ENCODE measurements around the gene KIF5C.

The KIF5C gene

DNA sequence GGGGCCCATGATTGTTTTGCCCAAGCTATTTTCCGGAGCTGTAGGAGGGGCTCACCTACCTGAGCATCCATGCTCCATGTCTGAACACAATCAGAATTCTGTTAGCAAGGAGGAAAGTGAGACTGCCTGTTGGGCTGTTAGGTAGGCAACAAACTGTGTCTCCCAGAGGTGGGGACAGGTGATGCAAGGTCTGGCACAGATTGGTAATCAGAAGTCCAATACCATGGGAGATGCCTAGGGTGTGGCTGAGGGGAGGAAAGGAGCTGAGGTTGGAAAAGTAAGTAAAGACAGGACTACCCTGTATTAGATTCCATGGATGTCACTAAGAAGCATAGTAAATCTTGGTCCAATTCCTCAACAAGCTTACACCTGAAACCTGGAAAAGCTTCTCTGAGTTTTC, 166.5 kb downstream of the KIF5C start:
- DNase-seq (ENCODE audit: low read depth in 3 of 3) = no peak

DNA sequence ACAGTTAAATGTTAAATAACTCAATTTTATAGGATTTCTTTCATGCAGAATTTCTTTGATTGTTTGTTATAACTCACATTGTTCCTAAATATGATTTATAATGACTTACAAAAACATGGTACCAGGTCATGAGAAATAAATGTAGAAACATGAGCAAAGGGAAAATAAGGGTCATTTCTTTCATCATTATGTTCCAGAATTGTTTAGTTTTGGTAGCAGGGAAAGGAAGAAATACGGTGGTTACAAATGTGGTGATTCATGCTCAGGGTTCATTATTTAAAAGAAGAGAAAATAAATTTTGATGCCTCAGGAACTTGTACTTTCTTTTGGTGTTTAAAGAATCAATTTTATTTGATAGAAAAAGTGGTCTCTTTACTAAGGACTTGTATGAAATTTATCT, 167.9 kb downstream of the KIF5C start:
- no peak for DNase-seq (ENCODE audit: low read depth in 3 of 3)

DNA sequence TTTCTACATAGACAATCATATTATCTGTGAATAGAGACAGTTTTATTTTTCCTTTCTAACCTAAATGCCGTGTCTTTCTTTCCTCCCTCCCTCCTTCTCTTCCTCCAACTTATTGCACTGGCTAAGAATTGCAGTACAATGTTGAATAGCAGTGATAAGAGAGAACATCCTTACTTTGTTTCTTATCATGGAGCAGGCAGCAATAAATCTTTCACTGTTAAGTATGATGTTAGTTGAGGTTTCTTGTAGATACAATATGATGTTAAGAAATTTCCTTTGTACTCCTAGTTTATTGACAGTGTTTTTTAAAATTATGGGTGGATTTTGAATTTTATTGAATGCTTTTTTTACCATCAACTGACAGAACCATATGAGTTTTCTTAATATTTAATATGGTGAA, 169.5 kb downstream of the KIF5C start:
- no peak for DNase-seq (ENCODE audit: low read depth in 3 of 3)

DNA sequence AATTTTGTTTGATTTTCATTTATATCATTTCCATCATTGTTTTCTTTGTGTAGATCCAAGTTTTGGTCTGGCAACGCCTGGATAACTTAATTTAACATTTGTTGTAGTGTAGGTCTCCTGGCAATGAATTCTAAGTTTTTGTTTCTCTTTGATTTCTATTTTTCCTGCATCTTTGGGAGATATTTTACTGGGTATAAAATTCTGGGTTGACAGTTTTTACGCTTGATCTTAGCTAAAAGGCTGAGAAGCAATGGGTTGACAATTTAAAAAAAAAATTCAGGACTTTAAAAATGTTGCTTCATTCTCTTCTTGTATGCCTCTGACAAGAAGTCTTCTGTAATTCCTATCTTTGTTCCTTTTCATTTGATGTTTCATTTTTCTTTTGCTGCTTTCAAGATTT, 172.1 kb downstream of the KIF5C start:
- no peak for DNase-seq (ENCODE audit: low read depth in 3 of 3)

DNA sequence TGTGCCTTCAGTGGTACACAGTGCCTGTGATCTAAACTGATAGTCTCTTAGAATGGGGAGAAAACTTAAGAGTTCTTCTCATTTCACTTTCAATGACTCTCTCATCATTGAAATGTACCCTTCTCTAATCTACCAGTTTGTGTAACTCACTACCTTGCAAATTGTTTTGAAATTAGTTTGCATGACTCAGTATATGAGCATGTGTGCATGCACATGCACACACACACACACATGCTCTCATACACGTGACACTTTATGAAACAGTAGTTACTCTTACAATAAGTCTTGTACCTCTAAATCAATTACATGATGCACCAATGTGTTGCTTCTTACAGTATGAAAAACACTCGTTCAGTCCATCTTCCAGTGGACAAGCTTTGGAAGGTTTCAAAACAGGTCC, 174.1 kb downstream of the KIF5C start:
- DNase-seq (ENCODE audit: low read depth in 3 of 3) = no peak

DNA sequence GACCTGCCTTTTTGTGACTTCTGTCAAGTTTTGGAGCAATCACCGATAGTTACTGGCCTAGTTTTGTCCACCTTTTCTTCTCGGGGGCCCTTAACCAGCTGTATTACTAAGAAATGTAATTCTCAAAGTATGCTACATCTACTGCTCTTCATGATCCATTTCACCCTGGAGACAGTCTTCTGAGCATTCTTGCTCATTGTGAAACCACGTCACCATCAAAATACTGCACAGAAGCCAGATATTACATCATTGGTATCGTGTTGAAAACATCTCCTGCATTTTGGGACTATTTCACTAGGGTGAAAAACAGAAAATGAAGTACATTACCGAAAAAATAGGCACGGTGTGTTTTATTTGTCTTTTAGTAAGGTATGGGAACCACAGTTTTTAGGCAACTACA, 175.2 kb downstream of the KIF5C start:
- no peak for DNase-seq (ENCODE audit: low read depth in 3 of 3)

DNA sequence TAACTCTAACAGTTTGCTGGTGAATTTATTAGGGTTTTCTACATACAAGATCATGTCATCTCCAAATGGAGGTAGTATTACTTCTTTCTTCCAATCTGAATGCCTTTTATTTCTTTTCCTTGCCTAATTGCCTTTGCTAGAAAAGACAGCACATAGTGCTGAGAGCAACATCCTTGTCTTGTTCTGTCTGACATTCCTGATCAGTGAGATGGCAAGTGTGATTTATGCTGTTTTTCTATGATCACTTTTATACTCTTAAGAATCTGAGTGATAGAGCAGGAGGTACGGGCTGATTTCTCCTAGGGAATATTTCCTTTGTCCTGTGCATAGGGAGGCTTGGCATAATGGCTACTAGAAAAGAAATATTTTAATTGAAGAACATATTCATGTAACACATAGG, 180.7 kb downstream of the KIF5C start:
- no peak for DNase-seq (ENCODE audit: low read depth in 3 of 3)

DNA sequence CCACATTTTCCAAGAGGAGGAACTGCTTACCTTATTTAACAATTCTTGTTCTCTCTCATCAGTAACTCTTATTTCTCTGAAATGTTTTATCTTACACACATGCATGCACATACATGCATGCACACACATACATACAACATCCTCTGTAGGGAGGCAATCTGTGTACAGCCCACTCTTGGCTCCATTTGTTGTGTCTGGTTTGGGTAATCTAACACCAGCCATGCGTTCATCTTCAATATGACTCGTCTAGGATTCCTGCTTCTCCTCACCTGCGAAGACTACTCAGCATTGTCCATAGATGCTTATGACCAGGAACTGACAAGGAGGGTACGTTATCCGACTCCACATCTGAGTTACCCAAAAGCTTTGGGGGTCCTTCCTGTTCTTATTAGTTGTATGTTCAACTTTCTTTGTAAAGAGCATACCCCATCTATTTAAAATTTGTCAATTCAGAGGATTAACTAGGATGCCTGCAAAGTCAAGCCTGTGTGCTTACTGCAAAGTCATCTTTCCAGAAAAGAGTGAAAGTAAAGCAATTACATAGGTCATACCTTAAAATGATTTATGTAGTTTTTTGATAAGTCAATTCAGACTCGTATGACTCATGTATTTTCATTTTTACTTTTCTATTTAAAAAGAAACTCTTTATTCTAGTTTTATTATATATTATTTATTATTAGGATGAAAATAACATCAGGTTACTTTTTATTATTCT, 181.7 kb downstream of the KIF5C start:
- no peak for DNase-seq (ENCODE audit: low read depth in 3 of 3)

DNA sequence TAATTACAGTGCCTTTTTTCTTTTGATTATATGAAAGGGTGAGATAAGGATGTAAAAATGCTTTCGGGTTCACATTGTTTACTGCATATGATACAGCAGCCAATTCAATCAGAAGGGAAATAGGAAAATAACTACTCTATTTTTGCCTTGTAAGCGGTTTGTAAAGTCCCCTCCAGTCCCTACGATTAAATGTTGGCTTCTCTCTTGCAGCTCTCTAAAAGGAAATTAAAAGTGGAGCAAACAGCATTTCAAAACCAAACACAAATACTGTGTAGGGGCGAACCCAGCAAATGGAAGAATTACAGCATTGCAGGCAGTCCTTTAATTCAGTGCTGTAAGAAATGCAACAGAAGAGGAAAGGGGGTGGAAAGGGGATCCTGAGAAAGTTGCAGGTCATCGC, 182.4 kb downstream of the KIF5C start:
- DNase-seq (ENCODE audit: low read depth in 3 of 3) = no peak

DNA sequence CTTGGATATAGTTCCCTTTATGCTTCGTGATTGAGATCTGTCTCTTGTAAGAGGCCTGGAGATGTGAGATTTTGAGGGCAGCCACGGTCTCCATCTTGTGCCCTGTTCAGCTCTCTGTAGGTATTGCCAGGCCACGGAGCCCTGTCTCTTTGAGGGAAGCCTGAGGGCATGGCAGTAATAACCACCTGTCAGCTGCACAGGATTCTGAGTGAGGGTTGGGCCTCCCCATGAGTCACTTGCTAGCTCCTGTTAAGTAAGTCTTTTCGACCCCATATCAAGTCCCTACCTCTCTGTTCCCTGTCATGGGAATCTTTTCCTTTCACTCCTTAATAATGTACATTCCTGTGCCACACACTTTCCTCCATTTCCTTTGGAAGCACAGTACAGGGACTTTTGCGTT, 183.9 kb downstream of the KIF5C start:
- no peak for DNase-seq (ENCODE audit: low read depth in 3 of 3)

DNA sequence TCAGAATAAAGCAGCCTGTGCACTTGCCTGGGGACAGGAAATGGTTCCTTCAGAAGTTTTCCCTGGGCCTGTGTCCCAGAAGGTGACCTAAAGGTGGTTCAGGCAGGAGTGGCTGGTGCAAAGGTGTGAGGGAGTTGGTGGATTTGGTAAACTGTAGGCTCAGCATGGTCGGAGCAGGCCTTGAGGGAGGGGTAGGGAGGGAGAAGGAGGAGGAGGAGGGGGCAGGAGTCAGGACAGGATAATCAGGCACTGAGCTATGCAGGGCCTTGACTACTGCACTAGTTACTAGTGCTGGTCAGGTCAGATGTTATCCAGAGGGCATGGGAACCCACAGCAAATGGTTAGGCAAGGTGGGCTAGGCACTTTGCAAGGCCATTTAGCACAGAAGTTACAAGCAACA, 184.8 kb downstream of the KIF5C start:
- no peak for DNase-seq (ENCODE audit: low read depth in 3 of 3)

DNA sequence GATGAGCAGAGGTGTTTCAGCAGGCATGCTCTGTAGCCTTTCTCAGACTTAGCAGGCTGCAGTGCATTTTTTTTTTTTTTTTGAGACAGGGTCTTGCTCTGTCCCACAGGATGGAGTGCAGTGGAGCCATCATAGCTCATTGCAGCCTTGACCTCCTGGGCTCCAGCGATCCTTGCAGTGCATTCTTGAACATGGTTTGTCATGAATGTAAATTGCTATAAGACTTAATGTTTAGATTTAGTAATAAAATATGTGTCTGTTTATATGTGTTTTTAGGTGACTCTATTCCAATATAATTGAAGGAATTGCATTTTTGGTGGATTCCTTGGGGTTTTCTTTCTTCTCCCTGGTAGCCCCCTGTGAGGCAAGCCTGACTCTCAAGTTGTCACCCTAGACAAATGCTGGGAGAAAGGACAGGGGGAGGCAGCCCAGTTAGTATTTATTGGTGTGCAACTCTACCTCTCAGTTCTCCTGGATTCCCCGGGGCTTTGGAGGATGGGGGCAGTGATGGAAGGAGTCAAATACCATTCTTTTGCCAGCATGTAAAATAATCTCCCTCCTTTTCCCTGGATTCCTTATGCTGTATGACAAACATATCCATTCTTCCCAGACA, 186.2 kb downstream of the KIF5C start:
- no peak for DNase-seq (ENCODE audit: low read depth in 3 of 3)

DNA sequence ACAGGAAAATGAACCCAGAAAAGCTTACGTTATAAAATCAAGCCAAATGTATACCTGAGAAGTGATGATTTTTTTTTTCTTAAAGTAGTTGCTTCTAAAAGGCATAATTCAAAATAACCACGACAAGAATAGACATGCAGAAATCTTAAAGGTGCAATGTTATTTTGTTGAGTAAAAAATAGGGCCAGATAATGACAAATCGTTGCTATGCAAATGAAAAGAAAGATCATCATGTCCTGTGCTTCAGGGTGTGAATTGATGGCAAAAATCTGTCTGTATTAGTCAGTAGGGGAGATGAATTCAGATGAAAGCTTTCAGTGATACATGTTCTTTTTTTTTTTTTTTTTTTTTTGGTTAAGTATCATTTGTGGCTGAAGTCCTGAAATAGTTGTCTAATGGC, 187.5 kb downstream of the KIF5C start:
- no peak for DNase-seq (ENCODE audit: low read depth in 3 of 3)

DNA sequence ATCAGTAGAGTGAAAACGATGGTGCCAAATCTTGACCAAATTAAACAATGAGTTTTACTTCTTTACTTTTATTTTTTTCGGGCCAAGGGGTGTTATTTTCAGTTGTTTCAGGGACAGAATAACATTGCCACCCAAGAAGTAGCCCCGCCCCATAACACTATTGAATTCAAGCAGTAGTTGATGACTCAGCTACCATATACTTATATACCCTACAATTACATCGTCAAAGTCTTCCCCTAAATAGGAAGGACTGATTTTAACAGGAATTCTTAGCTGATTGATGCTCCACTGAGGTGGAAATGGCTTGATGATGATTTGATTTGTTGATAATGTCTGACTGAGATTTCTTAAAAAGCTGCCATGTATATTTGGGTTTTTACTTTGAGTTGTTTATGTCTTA, 188.2 kb downstream of the KIF5C start:
- DNase-seq (ENCODE audit: low read depth in 3 of 3) = no peak

DNA sequence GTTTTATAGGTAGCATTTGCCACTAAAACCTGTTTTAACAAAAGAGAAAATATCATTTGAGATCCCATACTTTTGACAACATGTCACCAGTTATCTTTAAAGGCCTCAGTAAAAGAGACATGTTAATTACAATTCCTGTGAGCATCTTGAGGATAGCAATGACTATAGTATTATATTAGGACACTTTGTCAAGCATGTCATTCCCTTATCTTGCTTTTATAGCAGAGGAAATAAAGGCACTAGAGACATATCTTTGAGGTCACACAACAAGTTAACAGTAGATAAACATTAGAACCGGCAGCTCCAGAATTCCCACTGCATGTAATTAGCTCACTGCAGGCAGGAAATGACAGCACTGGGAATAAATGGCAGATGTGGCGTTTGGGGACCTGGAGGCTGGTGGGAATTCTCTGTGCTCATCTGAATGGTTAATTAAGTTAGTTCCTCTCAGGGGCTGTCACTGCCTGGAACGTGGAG, 189.4 kb downstream of the KIF5C start:
- no peak for DNase-seq (ENCODE audit: low read depth in 3 of 3)

DNA sequence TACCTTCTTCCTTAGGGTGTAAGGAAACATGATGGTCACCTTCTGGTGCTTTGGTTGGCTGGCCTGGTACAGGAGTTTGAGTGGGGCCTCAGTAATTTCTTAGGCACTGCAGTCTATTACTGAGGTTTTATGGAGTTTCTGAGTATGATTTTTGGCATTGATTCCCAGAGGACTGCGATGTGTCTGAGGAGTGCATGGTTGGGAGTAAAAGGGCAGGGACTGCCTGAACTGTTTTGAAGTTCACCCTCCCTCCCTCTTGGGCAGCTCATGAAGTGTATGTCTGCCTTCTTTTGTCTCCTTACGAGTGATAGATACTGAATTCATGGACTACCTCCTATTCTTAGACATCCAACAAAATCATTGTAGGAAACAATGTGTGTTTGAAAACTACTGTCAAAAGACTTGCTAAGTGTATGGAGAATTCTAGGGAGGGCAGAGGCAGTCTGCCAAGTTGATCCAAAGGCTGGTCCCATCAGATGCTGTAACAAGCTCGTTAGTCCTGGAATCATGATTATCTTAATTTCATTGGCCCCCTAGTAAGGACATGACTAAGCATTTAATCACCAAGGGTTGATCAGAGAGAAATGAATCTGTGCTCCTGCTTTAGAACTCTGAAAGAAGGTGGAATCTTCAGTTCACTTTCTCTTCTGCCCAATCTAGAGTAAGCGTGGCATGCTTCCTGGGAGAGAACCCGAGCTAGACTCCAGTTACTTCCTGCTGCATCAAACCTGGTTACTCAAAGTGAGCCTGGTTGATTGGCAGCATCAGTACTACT, 190.0 kb downstream of the KIF5C start:
- no peak for DNase-seq (ENCODE audit: low read depth in 3 of 3)

DNA sequence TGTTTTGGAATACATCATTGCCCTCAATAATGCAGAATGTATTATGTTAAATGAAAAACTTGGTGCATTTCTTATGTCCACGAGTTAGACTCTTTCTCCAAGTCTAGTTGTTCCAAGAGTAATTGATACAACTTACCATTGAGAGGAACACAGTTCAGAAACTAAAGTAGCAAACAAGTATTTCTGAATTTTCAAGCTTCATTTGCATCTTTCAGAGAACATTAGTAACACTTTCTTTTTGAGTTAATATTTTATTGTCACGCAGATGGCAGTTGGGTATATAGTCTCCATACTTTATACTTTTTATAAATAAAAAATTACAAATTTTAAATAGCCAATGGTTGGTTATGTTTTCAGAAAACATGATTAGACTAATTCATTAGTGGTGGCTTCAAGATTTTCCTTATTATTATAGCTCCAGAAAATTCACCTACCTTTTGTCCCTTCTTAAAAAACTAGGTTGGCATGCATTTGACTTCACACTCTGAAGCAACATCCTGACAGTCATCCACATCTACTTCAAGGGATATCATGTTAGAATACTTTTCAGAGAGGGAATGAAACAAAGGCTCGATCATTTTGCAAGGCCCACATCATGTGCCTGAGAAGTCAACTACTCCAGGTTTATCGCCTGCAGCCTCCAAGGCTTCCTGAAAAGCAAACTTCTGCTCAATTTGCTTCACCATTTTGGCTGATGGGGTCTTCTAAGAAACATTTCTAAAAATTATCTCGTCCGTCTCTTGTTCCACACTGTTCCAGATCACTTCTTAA, 193.4 kb downstream of the KIF5C start:
- no peak for DNase-seq (ENCODE audit: low read depth in 3 of 3)

DNA sequence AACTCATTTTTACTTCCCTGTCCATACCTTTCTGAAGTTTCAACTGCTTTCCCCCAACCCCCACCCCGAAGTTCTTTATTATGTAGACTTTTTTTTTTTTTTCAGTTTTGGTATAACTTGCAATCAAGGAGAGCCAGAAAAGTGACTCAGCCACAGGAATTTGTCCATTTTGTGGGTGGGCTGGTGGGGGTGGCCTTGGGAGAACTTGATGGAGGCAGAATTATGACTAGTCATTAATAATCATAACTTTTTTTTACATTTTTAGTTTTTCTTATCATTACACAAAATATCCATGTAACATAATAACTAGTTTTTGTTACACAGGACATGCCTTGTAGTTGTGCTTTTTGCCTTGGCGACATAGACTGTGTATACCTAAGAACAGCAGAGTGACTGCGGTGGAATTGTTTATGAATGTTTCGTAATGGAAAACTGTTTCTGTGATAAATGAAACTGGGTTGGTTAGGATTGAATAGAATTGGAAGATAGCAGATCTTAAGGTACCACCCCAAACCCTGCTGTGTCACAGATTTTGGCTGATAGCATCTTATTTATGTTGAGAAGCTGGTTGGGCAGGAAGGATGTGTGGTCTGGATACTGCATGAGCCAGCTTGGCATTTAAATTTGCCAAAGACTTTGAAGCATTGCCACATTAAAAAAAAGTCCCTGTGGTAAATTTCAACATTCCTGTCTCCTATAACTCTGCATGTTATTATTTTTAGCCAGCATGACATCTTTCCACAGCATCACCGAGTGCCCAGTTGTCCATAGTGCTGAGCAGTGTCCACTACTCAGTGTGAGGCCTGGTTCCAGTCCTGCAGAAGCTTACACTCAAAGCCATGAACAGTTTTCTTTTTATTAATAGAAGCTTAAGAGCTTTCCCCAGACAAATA, 194.2 kb downstream of the KIF5C start:
- DNase-seq (ENCODE audit: low read depth in 3 of 3) = peak in 1 of 3 experiments; percentile 9

DNA sequence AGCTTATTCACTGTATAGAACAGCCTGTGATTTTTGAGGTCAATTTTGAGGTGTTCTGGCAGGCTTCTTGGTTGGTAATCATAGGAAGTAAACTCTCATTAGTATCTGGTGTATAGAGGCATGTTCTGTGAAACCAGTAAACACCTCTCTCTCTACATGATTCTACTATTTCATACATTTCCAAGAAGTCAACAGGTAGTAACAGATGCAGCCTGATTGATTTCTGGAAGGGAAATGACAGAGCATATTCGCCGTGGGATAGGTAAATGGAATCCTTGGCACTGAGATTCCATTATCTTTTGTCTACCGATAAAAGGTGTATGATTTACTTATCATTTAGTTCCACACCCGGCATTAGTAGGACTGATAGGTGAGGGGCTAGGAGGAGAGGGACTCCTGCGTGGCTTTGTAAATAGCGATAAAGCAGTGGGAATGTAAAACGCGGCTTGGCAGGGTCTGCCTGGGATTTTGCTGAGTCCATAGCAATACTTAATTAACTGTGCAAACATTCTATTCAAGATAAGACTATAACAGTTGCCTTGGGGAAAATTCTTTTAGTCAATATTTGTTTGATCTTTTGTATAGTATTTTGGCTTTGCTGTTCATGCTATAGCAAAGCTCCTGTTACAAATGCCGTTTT, 195.8 kb downstream of the KIF5C start:
- DNase-seq (ENCODE audit: low read depth in 3 of 3) = no peak

DNA sequence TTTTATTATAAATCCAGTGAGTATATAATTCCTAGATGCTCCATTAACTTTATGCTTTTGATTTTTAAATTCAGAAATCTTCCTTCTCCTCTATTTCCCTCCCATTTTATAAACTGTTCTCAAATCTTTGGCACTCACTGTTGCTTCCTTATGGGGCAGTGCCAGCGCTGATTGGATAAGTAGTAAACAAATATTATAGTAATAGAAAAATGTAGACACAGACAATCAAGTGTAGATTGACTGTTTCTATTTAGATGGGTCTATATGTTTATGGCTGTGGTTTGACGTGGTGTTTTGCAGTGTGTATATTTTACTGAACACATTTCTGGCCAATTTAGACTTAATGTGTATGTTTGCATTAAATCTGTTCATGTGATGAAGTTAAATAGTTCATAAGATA, 200.1 kb downstream of the KIF5C start:
- DNase-seq (ENCODE audit: low read depth in 3 of 3) = no peak

DNA sequence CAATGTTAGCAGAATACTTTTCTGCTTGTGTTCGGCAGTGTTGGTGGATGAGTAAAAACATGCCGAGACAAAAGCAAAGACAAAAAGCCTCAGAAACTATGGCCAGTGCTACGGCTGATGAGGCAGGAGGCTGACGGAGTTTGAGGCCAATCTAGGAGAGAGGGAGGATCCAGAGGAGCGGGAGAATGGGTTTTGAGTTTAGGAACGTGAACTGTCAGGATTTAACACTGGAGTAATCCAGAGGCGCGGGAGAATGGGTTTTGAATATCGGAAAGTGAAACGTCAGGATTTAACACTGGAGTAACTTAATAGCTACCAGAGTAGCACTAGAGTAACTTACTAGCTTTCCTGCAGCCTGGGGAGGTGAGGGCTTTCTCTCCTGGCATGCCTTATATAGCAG, 200.8 kb downstream of the KIF5C start:
- DNase-seq (ENCODE audit: low read depth in 3 of 3) = no peak

All from stimulated activated CD4-positive, alpha-beta T cell treated with anti-CD3 and anti-CD28 coated beads, TNF-alpha, amount 100 ng/mL, for 24 hours (primary cell).